ENCODE data around the gene PTPRT. TPM values are rescaled to one million over a fixed set of nuclear protein-coding genes. Genes with fewer than 3 reads are reported as not detected.

The PTPRT gene
- total RNA-seq, 2 donors from 2014 or later, result 0.11 to 0.35 TPM

GRCh38 chr20:42352096-42352495 lies 837.6 kb downstream of the PTPRT start:
- Histone ChIP-seq H3K9me3 (no peaks in the 10 kb centered on the region), H3K27ac (no peak overlapping the region), H3K4me1 (no peaks in the 10 kb centered on the region), H3K4me3 (no peak overlapping the region), H3K36me3 (no peaks in the 10 kb centered on the region), H3K27me3 (no peaks in the 10 kb centered on the region)
- TF ChIP-seq, protein P1, sequence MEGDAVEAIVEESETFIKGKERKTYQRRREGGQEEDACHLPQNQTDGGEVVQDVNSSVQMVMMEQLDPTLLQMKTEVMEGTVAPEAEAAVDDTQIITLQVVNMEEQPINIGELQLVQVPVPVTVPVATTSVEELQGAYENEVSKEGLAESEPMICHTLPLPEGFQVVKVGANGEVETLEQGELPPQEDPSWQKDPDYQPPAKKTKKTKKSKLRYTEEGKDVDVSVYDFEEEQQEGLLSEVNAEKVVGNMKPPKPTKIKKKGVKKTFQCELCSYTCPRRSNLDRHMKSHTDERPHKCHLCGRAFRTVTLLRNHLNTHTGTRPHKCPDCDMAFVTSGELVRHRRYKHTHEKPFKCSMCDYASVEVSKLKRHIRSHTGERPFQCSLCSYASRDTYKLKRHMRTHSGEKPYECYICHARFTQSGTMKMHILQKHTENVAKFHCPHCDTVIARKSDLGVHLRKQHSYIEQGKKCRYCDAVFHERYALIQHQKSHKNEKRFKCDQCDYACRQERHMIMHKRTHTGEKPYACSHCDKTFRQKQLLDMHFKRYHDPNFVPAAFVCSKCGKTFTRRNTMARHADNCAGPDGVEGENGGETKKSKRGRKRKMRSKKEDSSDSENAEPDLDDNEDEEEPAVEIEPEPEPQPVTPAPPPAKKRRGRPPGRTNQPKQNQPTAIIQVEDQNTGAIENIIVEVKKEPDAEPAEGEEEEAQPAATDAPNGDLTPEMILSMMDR (IDR thresholded peaks at IDR 0.05), result no peak
- DNase-seq (ENCODE audit: low spot score), result no peak

DNA sequence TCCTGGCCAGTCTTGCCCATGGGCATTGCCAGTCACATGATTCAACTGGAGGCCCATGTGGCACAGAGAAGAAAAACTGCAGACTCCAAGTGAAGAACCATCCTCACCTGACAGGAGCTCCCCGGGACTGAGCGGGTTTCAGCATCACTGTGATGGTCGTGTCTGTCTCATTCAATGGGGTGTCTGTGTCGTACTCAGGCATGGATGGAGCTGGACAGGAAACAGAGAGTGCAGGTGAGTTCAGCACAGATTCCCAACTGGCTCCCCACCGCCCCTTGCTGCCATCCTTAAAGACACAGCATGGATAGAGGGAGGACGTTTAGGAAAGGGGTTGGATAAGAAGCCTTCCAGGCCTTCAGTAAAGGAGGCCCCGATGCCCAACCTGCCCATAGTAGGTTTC lies 839.2 kb downstream of the PTPRT start:
- no peak for DNase-seq (ENCODE audit: low spot score)
- Histone ChIP-seq H3K27ac (no peak overlapping the region), H3K4me3 (no peak overlapping the region), H3K9me3 (no peaks in the 10 kb centered on the region), H3K36me3 (no peaks in the 10 kb centered on the region), H3K27me3 (no peaks in the 10 kb centered on the region), H3K4me1 (no peaks in the 10 kb centered on the region)
- TF ChIP-seq, protein P1 (IDR thresholded peaks at IDR 0.05), result no peak

DNA sequence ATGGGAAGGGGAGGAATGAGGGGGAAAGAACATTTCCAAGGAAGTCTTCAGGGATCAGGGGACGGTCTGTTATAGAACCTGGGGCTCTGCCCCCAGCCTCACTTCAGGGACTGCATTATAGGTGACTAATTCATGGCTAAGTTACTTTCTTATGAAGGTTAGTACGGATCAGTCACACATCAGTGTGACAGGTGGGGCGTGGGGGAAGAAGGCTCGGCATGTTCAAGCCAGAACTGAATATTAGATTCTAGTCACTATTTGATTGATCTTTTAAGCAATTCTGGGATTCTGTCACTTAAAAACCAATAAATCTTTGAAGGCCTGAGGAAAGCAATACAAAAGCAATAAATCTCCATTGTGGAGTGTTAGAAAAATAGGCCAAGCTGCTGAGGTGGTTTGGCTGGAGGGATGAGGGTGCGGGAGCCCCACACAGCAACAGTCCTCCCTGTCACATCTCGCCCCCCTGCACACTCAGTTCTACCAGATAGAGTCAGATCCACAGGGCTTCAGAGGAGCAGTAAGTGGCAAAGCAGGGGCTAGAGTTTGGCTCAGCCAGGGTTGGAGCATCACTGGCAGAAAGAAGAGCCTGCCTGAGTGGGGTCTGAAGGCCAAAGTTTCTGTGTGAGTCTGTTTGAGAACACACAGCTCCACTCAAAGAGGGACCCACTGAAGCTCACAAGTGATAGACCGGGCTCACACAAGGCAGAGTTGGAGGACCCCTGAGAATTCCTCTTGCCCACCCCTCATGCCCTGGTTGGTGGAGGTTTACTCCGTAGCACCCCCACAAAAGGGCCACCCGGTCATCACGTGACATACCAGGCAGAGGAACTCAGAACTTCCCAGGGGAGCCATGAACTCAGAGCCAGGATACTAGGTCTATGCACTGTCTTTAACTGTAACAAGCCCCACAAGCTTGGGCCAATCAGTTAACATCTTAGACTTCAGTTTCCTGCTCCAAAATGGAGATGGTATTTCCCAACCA lies 843.2 kb downstream of the PTPRT start:
- Histone ChIP-seq H3K27ac (no peak overlapping the region), H3K4me3 (no peak overlapping the region), H3K27me3 (no peaks in the 10 kb centered on the region), H3K4me1 (no peaks in the 10 kb centered on the region), H3K36me3 (no peaks in the 10 kb centered on the region), H3K9me3 (no peaks in the 10 kb centered on the region)
- DNase-seq (ENCODE audit: low spot score), result no peak
- TF ChIP-seq, protein P1 (IDR thresholded peaks at IDR 0.05), result no peak

DNA sequence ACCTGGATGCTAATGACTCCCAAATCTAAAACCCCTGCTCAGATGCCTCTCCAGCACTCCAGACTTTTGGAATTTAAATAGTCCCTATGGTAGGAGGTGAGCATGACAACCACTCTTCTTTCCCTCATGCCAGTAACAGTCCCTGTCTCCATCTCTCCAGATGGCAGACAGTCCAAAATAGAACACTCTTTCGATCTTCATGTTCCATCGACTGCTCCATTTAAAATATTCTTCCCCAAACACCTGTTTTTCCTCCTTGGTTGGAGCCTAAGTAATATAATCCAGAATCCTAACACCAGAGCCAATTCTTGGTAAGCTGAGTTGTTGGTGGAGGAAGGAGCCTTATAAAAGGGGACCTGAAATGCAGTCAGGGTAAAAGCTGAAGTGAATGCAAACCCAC lies 848.1 kb downstream of the PTPRT start:
- Histone ChIP-seq H3K27me3 (no peaks in the 10 kb centered on the region), H3K4me1 (peaks cover 0 to 26% of the 10 kb centered on the region in 2 donors), H3K9me3 (no peaks in the 10 kb centered on the region), H3K4me3 (no peak overlapping the region), H3K36me3 (no peaks in the 10 kb centered on the region), H3K27ac (no peak overlapping the region)
- DNase-seq (ENCODE audit: low spot score), result no peak
- TF ChIP-seq, protein P1 (IDR thresholded peaks at IDR 0.05), result no peak

GRCh38 chr20:42340368-42340767 lies 849.3 kb downstream of the PTPRT start:
- no peaks in the 10 kb centered on the region for H3K36me3 ChIP-seq
- no peak for DNase-seq (ENCODE audit: low spot score)
- peaks cover 0 to 3% of the 10 kb centered on the region in 2 donors for H3K9me3 ChIP-seq
- H3K4me3 ChIP-seq, result no peak overlapping the region
- peaks cover 0 to 26% of the 10 kb centered on the region in 2 donors for H3K4me1 ChIP-seq
- no peaks in the 10 kb centered on the region for H3K27me3 ChIP-seq
- TF ChIP-seq, protein P1 (IDR thresholded peaks at IDR 0.05), result no peak
- no peak overlapping the region for H3K27ac ChIP-seq
